Neural cell (in vitro differentiated cells): ENCODE results near the gene TARS2. TPM values are rescaled to one million over a fixed set of nuclear protein-coding genes. Genes with fewer than 3 reads are reported as not detected.

ENCODE experiments used
- H2AFZ ChIP-seq: fragments of 200-600, 300-800 bp; sonication (generic), shearing (Covaris generic); 2 replicates; pipeline ENCODE4 v1.6.0; 2014; ENCODE audit warnings: low read depth, mild to moderate bottlenecking, antibody characterized with exemption, low read length, moderate library complexity
- H3F3A ChIP-seq: fragments of 200-600 bp; shearing (Covaris generic); 2 replicates; pipeline ENCODE4 v1.6.1; 2016; ENCODE audit warnings: mild to moderate bottlenecking, moderate library complexity, mixed read lengths, antibody characterized with exemption, low read length; ENCODE audit not compliant: insufficient read depth, poor library complexity, severe bottlenecking
- H3K27ac ChIP-seq: fragments of 200-600, 300-800 bp; sonication (generic), shearing (Covaris generic); 2 replicates; pipeline ENCODE4 v1.5.1; 2014; ENCODE audit warnings: mild to moderate bottlenecking, low read length, moderate library complexity
- H3K27me3 ChIP-seq: fragments of 300-800, 200-600 bp; sonication (generic), shearing (Covaris generic); 2 replicates; pipeline ENCODE4 v1.6.0; 2014; ENCODE audit warnings: mild to moderate bottlenecking, low read depth, low read length, moderate library complexity; ENCODE audit not compliant: insufficient read depth
- H3K36me3 ChIP-seq: fragments of 300-800, 200-600 bp; sonication (generic), shearing (Covaris generic); 2 replicates; pipeline ENCODE4 v1.5.1; 2014; ENCODE audit warnings: mild to moderate bottlenecking, antibody characterized with exemption, low read length, moderate library complexity; ENCODE audit not compliant: insufficient read depth
- H3K4me2 ChIP-seq: fragments of 300-800, 200-600 bp; sonication (generic), shearing (Covaris generic); 2 replicates; pipeline ENCODE4 v1.6.0; 2014; ENCODE audit warnings: mild to moderate bottlenecking, low read length
- H3K4me3 ChIP-seq: fragments of 300-800, 200-600 bp; sonication (generic), shearing (Covaris generic); 2 replicates; pipeline ENCODE4 v1.5.1; 2014; ENCODE audit warnings: mild to moderate bottlenecking, low read length, moderate library complexity
- H3K79me2 ChIP-seq: fragments of 200-600 bp; shearing (Covaris generic); replicated peaks from 2 replicates; pipeline ENCODE4 v1.6.0; 2014; ENCODE audit warnings: mild to moderate bottlenecking, low read length, moderate library complexity; ENCODE audit not compliant: insufficient read depth
- H3K9ac ChIP-seq: fragments of 300-800, 200-600 bp; sonication (generic), shearing (Covaris generic); 2 replicates; pipeline ENCODE4 v1.6.1; 2016; ENCODE audit warnings: mild to moderate bottlenecking, low read length, mixed read lengths
- H3K9me2 ChIP-seq: fragments of 200-600 bp; shearing (Covaris generic); 2 replicates; pipeline ENCODE4 v1.6.1; 2016; ENCODE audit warnings: mild to moderate bottlenecking, low read length, mixed read lengths; ENCODE audit not compliant: insufficient read depth
- H3K9me3 ChIP-seq: fragments of 200-600, 300-800 bp; sonication (generic), shearing (Covaris generic); 2 replicates; pipeline ENCODE4 v1.6.1; 2016; ENCODE audit warnings: mild to moderate bottlenecking, mixed run types, low read length, moderate library complexity, mixed read lengths
- H4K20me1 ChIP-seq: fragments of 200-600 bp; shearing (Covaris generic); 2 replicates; pipeline ENCODE4 v1.6.1; 2016; ENCODE audit warnings: mild to moderate bottlenecking, mixed run types; ENCODE audit not compliant: insufficient read depth
- CTCF ChIP-seq: fragments of 450-650 bp; IDR thresholded peaks from 2 replicates; pipeline ENCODE4 v1.5.1; 2014; ENCODE audit warnings: antibody characterized with exemption, mild to moderate bottlenecking, moderate library complexity; ENCODE audit not compliant: poor library complexity, severe bottlenecking
- EP300 ChIP-seq: fragments of 450-650 bp; conservative IDR thresholded peaks from 2 replicates; pipeline ENCODE4 v1.6.1; 2014; ENCODE audit warnings: antibody characterized with exemption, mild to moderate bottlenecking, moderate library complexity; ENCODE audit not compliant: poor library complexity, severe bottlenecking
- EZH2 ChIP-seq: fragments of 200-600, 300-800 bp; shearing (Covaris generic), sonication (generic); IDR thresholded peaks from 2 replicates; pipeline ENCODE4 v1.6.1; 2014; ENCODE audit warnings: antibody characterized with exemption, low read length, borderline replicate concordance, mild to moderate bottlenecking; ENCODE audit not compliant: insufficient read depth, poor library complexity, severe bottlenecking
- MXI1 ChIP-seq: fragments of 450-650 bp; conservative IDR thresholded peaks from 2 replicates; pipeline ENCODE4 v1.6.1; 2014; ENCODE audit warnings: antibody characterized with exemption, mild to moderate bottlenecking; ENCODE audit not compliant: poor library complexity, severe bottlenecking
- POLR2AphosphoS5 ChIP-seq: IDR thresholded peaks from 2 replicates; pipeline ENCODE4 v1.6.1; 2012
- RAD21 ChIP-seq: fragments of 450-650 bp; conservative IDR thresholded peaks from 2 replicates; pipeline ENCODE4 v1.6.1; 2014; ENCODE audit warnings: antibody characterized with exemption, mild to moderate bottlenecking, moderate library complexity
- REST ChIP-seq: IDR thresholded peaks from 2 replicates; pipeline ENCODE4 v1.6.1; 2012; ENCODE audit warnings: borderline replicate concordance
- SMC3 ChIP-seq: fragments of 450-650 bp; conservative IDR thresholded peaks from 2 replicates; pipeline ENCODE4 v1.6.1; 2014; ENCODE audit warnings: antibody characterized with exemption, mild to moderate bottlenecking, moderate library complexity; ENCODE audit not compliant: poor library complexity
- TAF1 ChIP-seq: IDR thresholded peaks from 2 replicates; pipeline ENCODE4 v1.6.1; 2012; ENCODE audit warnings: low read depth
- polyA plus RNA-seq: library from polyadenylated mRNA; depleted of rRNA; stranded (reverse); fragments of >200 nt; gene quantifications from 2 replicates; pipeline ENCODE4 v1.2.3, GENCODE V29; 2014

TARS2 gene
- polyA plus RNA-seq, 1 donor from 2014 or later: 19.4 TPM

GRCh38 chr1:150493175-150493574 is 6.0 kb downstream of the TARS2 start:
- Histone ChIP-seq H3F3A (no peaks in the 10 kb centered on the region), H3K27me3 (no peaks in the 10 kb centered on the region), H3K27ac (no peak overlapping the region), H3K4me2 (no peak overlapping the region), H2AFZ (no peak overlapping the region), H4K20me1 (no peaks in the 10 kb centered on the region), H3K79me2 (peaks cover under 1% of the 10 kb centered on the region), H3K9me2 (no peaks in the 10 kb centered on the region), H3K4me3 (no peak overlapping the region), H3K9me3 (no peaks in the 10 kb centered on the region), H3K36me3 (no peaks in the 10 kb centered on the region), H3K9ac (no peak overlapping the region)
- TF ChIP-seq EZH2 (no peak), POLR2AphosphoS5 (no peak), EP300 (no peak), SMC3 (no peak), CTCF (no peak), REST (no peak), TAF1 (no peak), MXI1 (no peak), RAD21 (no peak)

- Histone ChIP-seq H2AFZ (no peak overlapping the region), H3K9me3 (no peaks in the 10 kb centered on the region), H3K36me3 (no peaks in the 10 kb centered on the region), H3K79me2 (no peaks in the 10 kb centered on the region), H3K27ac (no peak overlapping the region), H3K4me2 (no peak overlapping the region), H3F3A (no peaks in the 10 kb centered on the region), H3K4me3 (no peak overlapping the region), H3K27me3 (no peaks in the 10 kb centered on the region), H4K20me1 (no peaks in the 10 kb centered on the region), H3K9ac (no peak overlapping the region), H3K9me2 (no peaks in the 10 kb centered on the region)
- no peak for TF ChIP-seq MXI1
- no peak for TF ChIP-seq SMC3
- TF ChIP-seq EZH2: no peak
- no peak for TF ChIP-seq REST
- no peak for TF ChIP-seq RAD21
- TF ChIP-seq POLR2AphosphoS5: no peak
- no peak for TF ChIP-seq CTCF
- no peak for TF ChIP-seq TAF1
- no peak for TF ChIP-seq EP300
These were observed 11.1 kb downstream of the TARS2 start for GRCh38 chr1:150498342-150498741.
